Esophagus squamous epithelium (tissue), 5 donors: ENCODE measurements around the gene POLA1. TPM values are rescaled to one million over a fixed set of nuclear protein-coding genes. Genes with fewer than 3 reads are reported as not detected.

Experiments used
- DNase-seq: peaks from one replicate; lab custom pipeline; 2025; lab: John Stamatoyannopoulos, UW
- H3K27ac ChIP-seq, 4 donors: fragments of 200-600 bp; sonication (generic); one replicate each; pipeline ENCODE4 v1.5.1; 2016 to 2019; ENCODE audit warnings: mild to moderate bottlenecking in 1 of 4
- H3K27me3 ChIP-seq, 4 donors: fragments of 200-600 bp; sonication (generic); 1 replicate in 3 of 4; 2 replicates in 1 of 4; pipeline versions ENCODE4 v1.5.1 to v1.6.0; 2017 to 2021; ENCODE audit warnings: antibody characterized with exemption in 1 of 4
- H3K36me3 ChIP-seq, 3 donors: fragments of 200-600 bp; sonication (generic); one replicate each; pipeline ENCODE4 v1.5.1; 2016 to 2019
- H3K4me1 ChIP-seq, 3 donors: fragments of 200-600 bp; sonication (generic); one replicate each; pipeline ENCODE4 v1.5.1; 2017 to 2019
- H3K4me3 ChIP-seq, 4 donors: fragments of 200-600 bp; sonication (generic); 1 replicate in 3 of 4; 2 replicates in 1 of 4; pipeline ENCODE4 v1.5.1; 2016 to 2019; ENCODE audit warnings: mild to moderate bottlenecking in 2 of 4, moderate library complexity in 1 of 4
- H3K9me3 ChIP-seq, 3 donors: fragments of 200-600 bp; sonication (generic); one replicate each; pipeline ENCODE4 v1.5.1; 2016 to 2019
- POLR2A ChIP-seq, 4 donors: fragments of 450-650 bp; IDR thresholded peaks; one replicate each; pipeline ENCODE4 v1.6.1; 2017; ENCODE audit warnings: antibody characterized with exemption in 4 of 4, mild to moderate bottlenecking in 4 of 4, moderate library complexity in 3 of 4
- WGBS, 2 donors: methylation state at CpG; one replicate each; pipeline ENCODE4 v1.1.5; 2018; 5-methylcytosine and 5-hydroxymethylcytosine counted together
- intact Hi-C: fragments of 100-400 bp; cut with DNase I; formaldehyde crosslinking; loops from one replicate; pipeline ENCODE4 v1.15.0; 2022
- total RNA-seq, 4 donors: library from RNA; depleted of rRNA; stranded (reverse); fragments of >200 nt; gene quantifications; one replicate each; pipeline ENCODE4 v1.1.0, GENCODE V29; 2016
- TF ChIP-seq, protein P1 (sequence below), 6 experiments: fragments of 450-650 bp in 4 of 6; fragments of 200-600 bp in 2 of 6; sonication (generic) in 2 of 6; IDR thresholded peaks; one replicate each; pipeline ENCODE4 v1.5.1; 2016 to 2019; ENCODE audit warnings: antibody characterized with exemption in 6 of 6, mild to moderate bottlenecking in 4 of 6, moderate library complexity in 4 of 6
- donor health status: DM: yes; HTN: yes; CAD: no.

POLA1 gene
- total RNA-seq, 4 donors from 2014 or later: 5.3 to 14.7 (median 13.1) TPM

- Histone ChIP-seq H3K27ac (no peak overlapping the region), H3K4me1 (no peaks in the 10 kb centered on the region), H3K9me3 (no peaks in the 10 kb centered on the region), H3K36me3 (no peaks in the 10 kb centered on the region), H3K4me3 (no peak overlapping the region), H3K27me3 (no peaks in the 10 kb centered on the region)
- TF ChIP-seq POLR2A (IDR thresholded peaks at IDR 0.05): no peak
- TF ChIP-seq, protein P1, sequence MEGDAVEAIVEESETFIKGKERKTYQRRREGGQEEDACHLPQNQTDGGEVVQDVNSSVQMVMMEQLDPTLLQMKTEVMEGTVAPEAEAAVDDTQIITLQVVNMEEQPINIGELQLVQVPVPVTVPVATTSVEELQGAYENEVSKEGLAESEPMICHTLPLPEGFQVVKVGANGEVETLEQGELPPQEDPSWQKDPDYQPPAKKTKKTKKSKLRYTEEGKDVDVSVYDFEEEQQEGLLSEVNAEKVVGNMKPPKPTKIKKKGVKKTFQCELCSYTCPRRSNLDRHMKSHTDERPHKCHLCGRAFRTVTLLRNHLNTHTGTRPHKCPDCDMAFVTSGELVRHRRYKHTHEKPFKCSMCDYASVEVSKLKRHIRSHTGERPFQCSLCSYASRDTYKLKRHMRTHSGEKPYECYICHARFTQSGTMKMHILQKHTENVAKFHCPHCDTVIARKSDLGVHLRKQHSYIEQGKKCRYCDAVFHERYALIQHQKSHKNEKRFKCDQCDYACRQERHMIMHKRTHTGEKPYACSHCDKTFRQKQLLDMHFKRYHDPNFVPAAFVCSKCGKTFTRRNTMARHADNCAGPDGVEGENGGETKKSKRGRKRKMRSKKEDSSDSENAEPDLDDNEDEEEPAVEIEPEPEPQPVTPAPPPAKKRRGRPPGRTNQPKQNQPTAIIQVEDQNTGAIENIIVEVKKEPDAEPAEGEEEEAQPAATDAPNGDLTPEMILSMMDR (IDR thresholded peaks at IDR 0.05): no peak
- intact Hi-C loops: no loop called here
- WGBS, 2 donors: 67 to 84% methylated on average over 5 of the region's 5 CpGs
- DNase-seq: no peak
Observed at GRCh38 chrX:24969812-24970211, 276.1 kb downstream of the POLA1 start.

GRCh38 chrX:24979081-24979480 is 285.4 kb downstream of the POLA1 start:
- Histone ChIP-seq H3K36me3 (no peaks in the 10 kb centered on the region), H3K27ac (no peak overlapping the region), H3K9me3 (no peaks in the 10 kb centered on the region), H3K4me1 (no peaks in the 10 kb centered on the region), H3K4me3 (no peak overlapping the region), H3K27me3 (peaks cover 0 to 3% (median 0%) of the 10 kb centered on the region in 4 donors)
- TF ChIP-seq POLR2A (IDR thresholded peaks at IDR 0.05): no peak
- TF ChIP-seq, protein P1 (IDR thresholded peaks at IDR 0.05): no peak
- intact Hi-C loops: no loop called here
- DNase-seq: no peak
- 88 to 100% methylated on average over 3 of the region's 3 CpGs for WGBS, 2 donors

DNA sequence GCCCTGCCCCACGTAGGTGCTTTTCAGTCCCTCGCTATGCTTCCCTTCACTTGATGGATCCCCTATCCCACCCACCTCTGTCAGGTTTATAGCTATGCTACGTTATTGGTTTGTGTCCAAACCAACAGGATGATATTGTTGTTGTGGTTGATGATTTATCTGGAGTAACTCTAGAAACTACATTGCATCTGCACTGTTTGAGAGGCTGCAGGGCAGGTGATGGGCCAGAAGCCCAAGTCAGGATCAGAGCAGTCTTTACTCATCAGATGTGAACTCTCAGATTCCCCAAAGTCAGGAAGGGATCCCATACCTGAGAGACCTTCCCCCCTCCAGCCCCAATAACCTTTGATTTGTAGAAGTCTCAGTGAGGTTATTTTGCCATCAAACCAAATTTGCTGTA is 287.3 kb downstream of the POLA1 start:
- intact Hi-C loops: no loop called here
- 55 to 93% methylated on average over 3 of the region's 3 CpGs for WGBS, 2 donors
- Histone ChIP-seq H3K4me1 (no peaks in the 10 kb centered on the region), H3K27me3 (peaks cover 0 to 3% (median 0%) of the 10 kb centered on the region in 4 donors), H3K36me3 (no peaks in the 10 kb centered on the region), H3K4me3 (no peak overlapping the region), H3K27ac (no peak overlapping the region), H3K9me3 (no peaks in the 10 kb centered on the region)
- no peak for DNase-seq
- TF ChIP-seq, protein P1 (IDR thresholded peaks at IDR 0.05): no peak
- TF ChIP-seq POLR2A (IDR thresholded peaks at IDR 0.05): no peak

DNA sequence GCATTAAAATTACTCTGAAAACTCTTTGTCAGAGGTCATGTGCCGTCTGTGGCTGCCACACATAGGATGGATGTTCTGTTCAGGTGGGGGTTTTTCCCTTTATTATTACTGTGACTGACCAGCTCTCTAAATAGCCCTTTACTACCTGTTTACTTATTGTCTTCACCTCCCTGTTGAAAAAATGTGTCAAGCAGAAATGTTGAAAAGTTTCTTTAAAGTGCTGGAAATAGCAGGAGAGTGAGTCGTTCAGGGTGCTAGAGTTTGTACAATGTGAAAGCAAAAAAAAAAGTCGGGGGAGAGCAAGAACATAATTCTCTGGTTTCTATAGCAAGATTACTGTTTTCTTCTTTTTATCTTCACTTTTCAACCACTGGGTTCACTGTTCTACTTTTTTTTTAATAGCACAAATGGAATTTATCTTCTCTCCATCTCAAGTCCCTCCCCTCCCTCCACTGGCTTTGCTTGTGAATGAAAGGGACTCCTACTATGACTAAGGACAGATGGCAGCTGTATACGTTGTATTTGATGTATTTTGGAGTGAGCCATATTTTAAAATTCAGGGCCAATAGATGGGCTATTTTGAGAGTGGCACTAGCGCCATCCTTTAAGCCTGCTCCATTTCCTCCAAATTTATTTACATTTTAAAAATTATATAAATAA is 288.7 kb downstream of the POLA1 start:
- H3K4me1 ChIP-seq: no peaks in the 10 kb centered on the region
- no peaks in the 10 kb centered on the region for H3K9me3 ChIP-seq
- intact Hi-C loops: no loop called here

GRCh38 chrX:24983931-24984330 is 290.2 kb downstream of the POLA1 start:
- H3K4me1 ChIP-seq: no peaks in the 10 kb centered on the region
- H3K9me3 ChIP-seq: no peaks in the 10 kb centered on the region
- no peaks in the 10 kb centered on the region for H3K27me3 ChIP-seq
- TF ChIP-seq, protein P1 (IDR thresholded peaks at IDR 0.05): no peak
- no peak overlapping the region for H3K27ac ChIP-seq
- DNase-seq: no peak
- H3K4me3 ChIP-seq: no peak overlapping the region
- intact Hi-C loops: no loop called here
- H3K36me3 ChIP-seq: no peaks in the 10 kb centered on the region
- 77 to 100% methylated on average over 2 to 3 of the region's 3 CpGs for WGBS, 2 donors

More for the DNA sequence above, 288.7 kb downstream of the POLA1 start:
- no peak overlapping the region for H3K4me3 ChIP-seq
- TF ChIP-seq POLR2A (IDR thresholded peaks at IDR 0.05): no peak
- DNase-seq: no peak
- 53 to 79% methylated on average over 5 of the region's 5 CpGs for WGBS, 2 donors
- H3K27me3 ChIP-seq: peaks cover 0 to 3% (median 0%) of the 10 kb centered on the region in 4 donors
- no peaks in the 10 kb centered on the region for H3K36me3 ChIP-seq
- no peak overlapping the region for H3K27ac ChIP-seq
